ENCODE data around the gene PLXDC1.

- TF ChIP-seq CTCF (conservative IDR thresholded peaks at IDR 0.05; ENCODE audit: low read depth in 2 of 2) (no peak), EZH2phosphoT487 (IDR thresholded peaks at IDR 0.05; ENCODE audit: unreplicated experiment) (no peak), POLR2AphosphoS5 (IDR thresholded peaks at IDR 0.05; ENCODE audit: low read depth) (no peak), STAT1 (IDR thresholded peaks at IDR 0.05; ENCODE audit: unreplicated experiment) (no peak), EZH2 (IDR thresholded peaks at IDR 0.05; ENCODE audit: low read depth, unreplicated experiment) (no peak), ZNF331 (CRISPR knock-in tag; IDR thresholded peaks at IDR 0.05; ENCODE audit: low read depth) (no peak)
These were observed 35.1 kb upstream of the PLXDC1 start for GRCh38 chr17:39186481-39187002.
